K562 (cell line): ENCODE data around the gene BCL2L15. TPM values are rescaled to one million over a fixed set of nuclear protein-coding genes. Genes with fewer than 3 reads are reported as not detected.

Source experiments
- JUN ChIP-seq, 2 experiments: sonication (generic) in 1 of 2; formaldehyde crosslinking in 1 of 2; IDR thresholded peaks; 2 replicates each; pipeline versions ENCODE4 v1.6.1 to v1.8.0; 2012 to 2022; ENCODE audit warnings: borderline replicate concordance in 2 of 2, mild to moderate bottlenecking in 2 of 2, improper control_type of control experiment in 1 of 2, low read depth in 1 of 2, low read length in 1 of 2, missing genetic modification reagents in 1 of 2
- MLX ChIP-seq, 2 experiments: fragments of 450-650 bp in 1 of 2; sonication (generic) in 1 of 2; formaldehyde crosslinking; conservative IDR thresholded peaks; 2 replicates each; pipeline versions ENCODE4 v1.4.0 to v1.8.1; 2020 to 2022; ENCODE audit warnings: mild to moderate bottlenecking in 1 of 2, missing genetic modification reagents in 1 of 2
- MYNN ChIP-seq, 2 experiments: sonication (generic); formaldehyde crosslinking in 1 of 2; IDR thresholded peaks; 2 replicates each; pipeline versions ENCODE4 v1.5.0 to v1.6.1; 2016 to 2020; ENCODE audit warnings: antibody characterized with exemption in 1 of 2, missing genetic modification reagents in 1 of 2
- RERE ChIP-seq: sonication (generic); formaldehyde crosslinking; IDR thresholded peaks from 2 replicates; pipeline ENCODE4 v1.8.0; 2023; ENCODE audit warnings: missing genetic modification reagents, mild to moderate bottlenecking, borderline replicate concordance
- SIRT6 ChIP-seq: IDR thresholded peaks from one replicate; pipeline ENCODE4 v1.6.1; 2012; ENCODE audit warnings: low read depth, mild to moderate bottlenecking, control low read depth, inconsistent platforms, low read length, moderate library complexity
- THAP12 ChIP-seq: fragments of 250-450 bp; sonication (Bioruptor Pico); IDR thresholded peaks from 2 replicates; pipeline ENCODE4 v1.9.0; 2021; ENCODE audit warnings: mild to moderate bottlenecking, inconsistent platforms
- ZNF740 ChIP-seq, 3 experiments: fragments of 200-800 bp in 1 of 3; sonication (Bioruptor generic) in 1 of 3; sonication (generic) in 1 of 3; formaldehyde crosslinking in 1 of 3; IDR thresholded peaks; 2 replicates each; pipeline versions ENCODE4 v1.6.1 to v1.8.0; 2016 to 2022; ENCODE audit warnings: mild to moderate bottlenecking in 2 of 3, missing compliant biosample characterization in 2 of 3, missing genetic modification characterization in 2 of 3, missing genetic modification reagents in 1 of 3
- polyA plus RNA-seq, 8 experiments: library from polyadenylated mRNA; depleted of rRNA in 4 of 8; stranded (reverse) in 5 of 8; unstranded in 3 of 8; fragments of >200 nt; fragmentation: Nextera tagmentation in 2 of 8; fragmentation: Illumina TruSeq in 1 of 8; extraction: Ambion mirVana in 2 of 8; extraction: Trizol in 1 of 8; gene quantifications; 2 replicates each; pipeline versions ENCODE4 v1.2.1 to v1.2.3, GENCODE V29; 2011 to 2014; ENCODE audit warnings: inconsistent platforms in 1 of 8, missing spikeins in 1 of 8
- total RNA-seq, 7 experiments: library from RNA; depleted of rRNA in 6 of 7; stranded (reverse); fragments of >200 nt in 6 of 7; fragmentation: Illumina TruSeq in 2 of 7; extraction: Trizol in 2 of 7; gene quantifications; 2 replicates each; pipeline versions ENCODE4 v1.2.1 to v1.2.3, GENCODE V29; 2011 to 2021; ENCODE audit warnings: low replicate concordance in 1 of 7

The BCL2L15 gene
- total and polyA plus RNA-seq, 9 of the 15 experiments (the other 6 are each of a cell fraction or from before 2014, with no cell fraction given) = 0.06 to 0.42 (median 0.28) TPM; not detected in 1

GRCh38 chr1:113834716-113835115 lies 52.7 kb downstream of the BCL2L15 start (continued):
- TF ChIP-seq THAP12 (CRISPR knock-in tag) (no peak), MLX (CRISPR knock-in tag; conservative IDR thresholded peaks at IDR 0.05) (no peak), ZNF740 (CRISPR knock-in tag; IDR thresholded peaks at IDR 0.05) (no peak), ZNF740 (tag; IDR thresholded peaks at IDR 0.05) (no peak), JUN (IDR thresholded peaks at IDR 0.05; ENCODE audit: borderline replicate concordance, low read depth, low read length) (no peak), JUN (CRISPR knock-in tag; IDR thresholded peaks at IDR 0.05; ENCODE audit: borderline replicate concordance) (no peak), MYNN (IDR thresholded peaks at IDR 0.05) (no peak), MYNN (CRISPR knock-in tag; IDR thresholded peaks at IDR 0.05) (no peak), SIRT6 (no peak), RERE (no peak)
